ENCODE measurements around the gene DMAC2.
"Not testable (repeated sequence)": the region's sequence is repeated elsewhere in the genome, so short reads cannot be mapped to it uniquely, and the experiment has no call there.

The DMAC2 gene

GRCh38 chr19:41439441-41440222 lies at the start of gene DMAC2:
DMAC2 (minus strand) TSS chr19:41439912; CDS start chr19:41439899, 13 bp downstream.
- peak; percentile 93 for DNase-seq (ENCODE audit: low read depth)

- DNase-seq (ENCODE audit: low read depth) = not testable (repeated sequence)
These were observed 47.2 kb upstream of the DMAC2 start for GRCh38 chr19:41486953-41487352.

- no peak for DNase-seq (ENCODE audit: low read depth)
These were observed 45.1 kb upstream of the DMAC2 start for GRCh38 chr19:41484822-41485221.

- DNase-seq (ENCODE audit: low read depth) = no peak
These were observed 40.6 kb upstream of the DMAC2 start for GRCh38 chr19:41480336-41480735.

GRCh38 chr19:41479757-41480191 lies 40.1 kb upstream of the DMAC2 start:
- DNase-seq (ENCODE audit: low read depth) = no peak

- DNase-seq (ENCODE audit: low read depth) = no peak
These were observed 39.4 kb upstream of the DMAC2 start for GRCh38 chr19:41478875-41479756.

- DNase-seq (ENCODE audit: low read depth) = no peak
These were observed 38.5 kb upstream of the DMAC2 start for GRCh38 chr19:41478171-41478570.

- no peak for DNase-seq (ENCODE audit: low read depth)
These were observed 36.9 kb upstream of the DMAC2 start for GRCh38 chr19:41476583-41476982.

GRCh38 chr19:41463257-41464256 lies 23.8 kb upstream of the DMAC2 start:
- DNase-seq (ENCODE audit: low read depth) = not testable (repeated sequence)

GRCh38 chr19:41462497-41462896 lies 22.8 kb upstream of the DMAC2 start:
- no peak for DNase-seq (ENCODE audit: low read depth)

GRCh38 chr19:41457241-41457640 lies 17.5 kb upstream of the DMAC2 start:
- DNase-seq (ENCODE audit: low read depth) = no peak

GRCh38 chr19:41456342-41456918 lies 16.7 kb upstream of the DMAC2 start:
- DNase-seq (ENCODE audit: low read depth) = no peak

- no peak for DNase-seq (ENCODE audit: low read depth)
These were observed 16.2 kb upstream of the DMAC2 start for GRCh38 chr19:41455936-41456335.

- no peak for DNase-seq (ENCODE audit: low read depth)
These were observed 13.0 kb upstream of the DMAC2 start for GRCh38 chr19:41452584-41453275.

GRCh38 chr19:41449865-41450178 lies 10.1 kb upstream of the DMAC2 start:
- no peak for DNase-seq (ENCODE audit: low read depth)

- peak; percentile 63 for DNase-seq (ENCODE audit: low read depth)
These were observed 9.6 kb upstream of the DMAC2 start for GRCh38 chr19:41449079-41449864.

- DNase-seq (ENCODE audit: low read depth) = no peak
These were observed 8.1 kb upstream of the DMAC2 start for GRCh38 chr19:41447732-41448332.

- no peak for DNase-seq (ENCODE audit: low read depth)
These were observed 5.9 kb upstream of the DMAC2 start for GRCh38 chr19:41445575-41445974.

GRCh38 chr19:41443813-41444455 lies 4.2 kb upstream of the DMAC2 start:
- no peak for DNase-seq (ENCODE audit: low read depth)

Data from activated gamma-delta T cell treated with anti-CD3 and anti-CD28 coated beads, Interleukin-2, amount 50 U/mL, for 16 hours (primary cell).